ENCODE results near the gene MTX3.

Gene MTX3

GRCh38 chr5:79962575-79963222, 28.4 kb downstream of the MTX3 start:
- Histone ChIP-seq H3K9me2 (replicated peaks; ENCODE audit: control insufficient read depth, low read length) (no peaks in the 10 kb centered on the region), H3F3A (ENCODE audit: control insufficient read depth, insufficient read depth) (no peaks in the 10 kb centered on the region), H3K27me3 (ENCODE audit: control insufficient read depth, low read length) (no peaks in the 10 kb centered on the region), H3K9me3 (ENCODE audit: control insufficient read depth, insufficient read depth, low read length) (no peaks in the 10 kb centered on the region), H3K4me1 (ENCODE audit: control insufficient read depth, low read length) (peaks cover 10% of the 10 kb centered on the region), H3K4me2 (ENCODE audit: low read length) (no peak overlapping the region), H3K79me2 (ENCODE audit: control insufficient read depth, low read length) (no peaks in the 10 kb centered on the region), H4K20me1 (ENCODE audit: control insufficient read depth, insufficient read depth, low read depth, low read length) (no peaks in the 10 kb centered on the region), H3K27ac (ENCODE audit: low read depth, low read length) (no peak overlapping the region), H3K36me3 (ENCODE audit: control insufficient read depth, low read length) (no peaks in the 10 kb centered on the region), H3K4me3 (ENCODE audit: low read length) (no peak overlapping the region)
- TF ChIP-seq CTCF (IDR thresholded peaks at IDR 0.05; ENCODE audit: low read depth, low read length, poor library complexity, severe bottlenecking) (no peak), EZH2phosphoT487 (IDR thresholded peaks at IDR 0.05; ENCODE audit: borderline replicate concordance, low read length) (no peak)

- Histone ChIP-seq H3K4me2 (ENCODE audit: low read length) (no peak overlapping the region), H4K20me1 (ENCODE audit: control insufficient read depth, insufficient read depth, low read depth, low read length) (no peaks in the 10 kb centered on the region), H3K79me2 (ENCODE audit: control insufficient read depth, low read length) (no peaks in the 10 kb centered on the region), H3K4me3 (ENCODE audit: low read length) (no peak overlapping the region), H3K9me2 (replicated peaks; ENCODE audit: control insufficient read depth, low read length) (no peaks in the 10 kb centered on the region), H3K4me1 (ENCODE audit: control insufficient read depth, low read length) (peaks cover 10% of the 10 kb centered on the region), H3K36me3 (ENCODE audit: control insufficient read depth, low read length) (no peaks in the 10 kb centered on the region), H3K27ac (ENCODE audit: low read depth, low read length) (no peak overlapping the region), H3F3A (ENCODE audit: control insufficient read depth, insufficient read depth) (no peaks in the 10 kb centered on the region), H3K27me3 (ENCODE audit: control insufficient read depth, low read length) (no peaks in the 10 kb centered on the region), H3K9me3 (ENCODE audit: control insufficient read depth, insufficient read depth, low read length) (no peaks in the 10 kb centered on the region)
- TF ChIP-seq EZH2phosphoT487 (IDR thresholded peaks at IDR 0.05; ENCODE audit: borderline replicate concordance, low read length) (no peak), CTCF (IDR thresholded peaks at IDR 0.05; ENCODE audit: low read depth, low read length, poor library complexity, severe bottlenecking) (no peak)
Observed at GRCh38 chr5:79961716-79962574, 29.1 kb downstream of the MTX3 start.

GRCh38 chr5:79959407-79959806, 31.7 kb downstream of the MTX3 start:
- Histone ChIP-seq H3K9me3 (ENCODE audit: control insufficient read depth, insufficient read depth, low read length) (no peaks in the 10 kb centered on the region), H3K9me2 (replicated peaks; ENCODE audit: control insufficient read depth, low read length) (no peaks in the 10 kb centered on the region), H3K36me3 (ENCODE audit: control insufficient read depth, low read length) (no peaks in the 10 kb centered on the region), H3K27ac (ENCODE audit: low read depth, low read length) (no peak overlapping the region), H3K4me3 (ENCODE audit: low read length) (no peak overlapping the region), H3K79me2 (ENCODE audit: control insufficient read depth, low read length) (no peaks in the 10 kb centered on the region), H3K27me3 (ENCODE audit: control insufficient read depth, low read length) (no peaks in the 10 kb centered on the region), H3K4me2 (ENCODE audit: low read length) (no peak overlapping the region), H3F3A (ENCODE audit: control insufficient read depth, insufficient read depth) (no peaks in the 10 kb centered on the region), H3K4me1 (ENCODE audit: control insufficient read depth, low read length) (peaks cover 10% of the 10 kb centered on the region), H4K20me1 (ENCODE audit: control insufficient read depth, insufficient read depth, low read depth, low read length) (no peaks in the 10 kb centered on the region)
- no peak for TF ChIP-seq CTCF (IDR thresholded peaks at IDR 0.05; ENCODE audit: low read depth, low read length, poor library complexity, severe bottlenecking)
- TF ChIP-seq EZH2phosphoT487 (IDR thresholded peaks at IDR 0.05; ENCODE audit: borderline replicate concordance, low read length), result no peak

All from DOHH2 (cell line).